H9 (cell line): ENCODE results near the gene KIF26A. TPM values are rescaled to one million over a fixed set of nuclear protein-coding genes. Genes with fewer than 3 reads are reported as not detected.

ENCODE experiments used
- DNase-seq: peaks from one replicate; pipeline ENCODE4 v3.0.0-alpha.2; 2017
- H2AFZ ChIP-seq: one replicate; pipeline ENCODE4 v1.6.1; 2013; ENCODE audit warnings: mild to moderate bottlenecking, low read length, control low read depth, moderate library complexity
- H2AK5ac ChIP-seq: 2 replicates; pipeline ENCODE4 v1.6.1; 2013; ENCODE audit warnings: low read length, control low read depth, mixed read lengths; ENCODE audit not compliant: insufficient read length
- H2BK120ac ChIP-seq: one replicate; pipeline ENCODE4 v1.6.1; 2013; ENCODE audit warnings: low read depth, mild to moderate bottlenecking, low read length, control low read depth, inconsistent platforms; ENCODE audit not compliant: poor library complexity, severe bottlenecking
- H2BK12ac ChIP-seq: 2 replicates; pipeline ENCODE4 v1.6.1; 2013; ENCODE audit warnings: low read length, control low read depth, mixed read lengths, low read depth; ENCODE audit not compliant: insufficient read length
- H2BK15ac ChIP-seq: 2 replicates; pipeline ENCODE4 v1.6.1; 2013; ENCODE audit warnings: low read depth, low read length, control low read depth
- H2BK20ac ChIP-seq: one replicate; pipeline ENCODE4 v1.6.1; 2013; ENCODE audit warnings: low read depth, mild to moderate bottlenecking, low read length, control low read depth, inconsistent platforms; ENCODE audit not compliant: poor library complexity, severe bottlenecking
- H2BK5ac ChIP-seq: 2 replicates; pipeline ENCODE4 v1.6.1; 2013; ENCODE audit warnings: low read length, control low read depth, mixed read lengths; ENCODE audit not compliant: insufficient read length
- H3K14ac ChIP-seq: 2 replicates; pipeline ENCODE4 v1.6.1; 2013; ENCODE audit warnings: low read length, control low read depth; ENCODE audit not compliant: insufficient read depth
- H3K18ac ChIP-seq: 2 replicates; pipeline ENCODE4 v1.6.1; 2013; ENCODE audit warnings: low read depth, mild to moderate bottlenecking, mixed read lengths, low read length, control low read depth; ENCODE audit not compliant: insufficient read length
- H3K23ac ChIP-seq: 2 replicates; pipeline ENCODE4 v1.6.1; 2013; ENCODE audit warnings: low read length, control low read depth, mixed read lengths, low read depth; ENCODE audit not compliant: insufficient read length
- H3K23me2 ChIP-seq: 2 replicates; pipeline ENCODE4 v1.6.1; 2013; ENCODE audit warnings: low read depth, mild to moderate bottlenecking, mixed read lengths, low read length, control low read depth; ENCODE audit not compliant: insufficient read length, poor library complexity, severe bottlenecking
- H3K27ac ChIP-seq: 2 replicates; pipeline ENCODE4 v1.5.1; 2013; ENCODE audit warnings: low read length, control low read depth, mixed read lengths, low read depth; ENCODE audit not compliant: insufficient read length
- H3K27me3 ChIP-seq: 2 replicates; pipeline ENCODE4 v1.6.1; 2013; ENCODE audit warnings: low read length, control low read depth, inconsistent platforms; ENCODE audit not compliant: insufficient read depth
- H3K4ac ChIP-seq: 2 replicates; pipeline ENCODE4 v1.6.1; 2013; ENCODE audit warnings: low read depth, mild to moderate bottlenecking, control low read depth, inconsistent platforms, low read length, moderate library complexity
- H3K4me1 ChIP-seq: 2 replicates; pipeline ENCODE4 v1.6.1; 2013; ENCODE audit warnings: low read length, control low read depth, inconsistent platforms; ENCODE audit not compliant: insufficient read depth
- H3K4me2 ChIP-seq: 2 replicates; pipeline ENCODE4 v1.6.1; 2013; ENCODE audit warnings: low read length, control low read depth, mixed read lengths; ENCODE audit not compliant: insufficient read length, insufficient read depth
- H3K56ac ChIP-seq: 2 replicates; pipeline ENCODE4 v1.6.1; 2013; ENCODE audit warnings: low read depth, mild to moderate bottlenecking, mixed read lengths, low read length, control low read depth; ENCODE audit not compliant: insufficient read length
- H3K79me1 ChIP-seq: 2 replicates; pipeline ENCODE4 v1.6.1; 2013; ENCODE audit warnings: low read depth, mild to moderate bottlenecking, moderate library complexity, low read length, control low read depth, inconsistent platforms; ENCODE audit not compliant: insufficient read depth, poor library complexity, severe bottlenecking
- H3K79me2 ChIP-seq: 2 replicates; pipeline ENCODE4 v1.6.1; 2013; ENCODE audit warnings: low read length, control low read depth, inconsistent platforms; ENCODE audit not compliant: insufficient read depth
- H3K9ac ChIP-seq: 2 replicates; pipeline ENCODE4 v1.6.1; 2013; ENCODE audit warnings: low read length, control low read depth, mixed read lengths; ENCODE audit not compliant: insufficient read length; ENCODE audit errors: extremely low read depth
- H3K9me3 ChIP-seq: one replicate; pipeline ENCODE4 v1.6.1; 2013; ENCODE audit warnings: low read depth, low read length, inconsistent platforms; ENCODE audit not compliant: control insufficient read depth
- H3T11ph ChIP-seq: one replicate; pipeline ENCODE4 v1.6.1; 2013; ENCODE audit warnings: mild to moderate bottlenecking, low read length, control low read depth, inconsistent platforms
- H4K20me1 ChIP-seq: one replicate; pipeline ENCODE4 v1.6.1; 2013; ENCODE audit not compliant: control insufficient read depth, insufficient read length, insufficient read depth
- H4K5ac ChIP-seq: 2 replicates; pipeline ENCODE4 v1.6.1; 2013; ENCODE audit warnings: low read depth, mild to moderate bottlenecking, mixed read lengths, low read length, control low read depth; ENCODE audit not compliant: insufficient read length
- H4K8ac ChIP-seq: replicated peaks from 2 replicates; pipeline ENCODE4 v1.6.1; 2013; ENCODE audit warnings: low read length, control low read depth, mixed read lengths, low read depth; ENCODE audit not compliant: insufficient read length
- H4K91ac ChIP-seq: 2 replicates; pipeline ENCODE4 v1.6.1; 2013; ENCODE audit warnings: low read depth, mild to moderate bottlenecking, moderate library complexity, mixed read lengths, low read length, control low read depth; ENCODE audit not compliant: insufficient read length
- H3K27ac Mint-ChIP-seq, 3 experiments: 2 replicates in 2 of 3; 3 replicates in 1 of 3; pipeline ENCODE4 v1.8.0; 2020 to 2021; ENCODE audit warnings: mixed read lengths in 3 of 3, mild to moderate bottlenecking in 1 of 3, moderate library complexity in 1 of 3
- H3K27me3 Mint-ChIP-seq: 2 replicates; pipeline ENCODE4 v1.8.0; 2021; ENCODE audit warnings: low read depth, mild to moderate bottlenecking, moderate library complexity, mixed read lengths
- H3K36me3 Mint-ChIP-seq, 3 experiments: 2 replicates in 2 of 3; 3 replicates in 1 of 3; pipeline ENCODE4 v1.8.0; 2020 to 2021; ENCODE audit warnings: low read depth in 3 of 3, mixed read lengths in 3 of 3; ENCODE audit not compliant: insufficient read depth in 1 of 3
- H3K4me1 Mint-ChIP-seq, 2 experiments: 2 replicates each; pipeline ENCODE4 v1.8.0; 2020; ENCODE audit warnings: mixed read lengths in 2 of 2
- H3K4me3 Mint-ChIP-seq, 2 experiments: 2 replicates in 1 of 2; 3 replicates in 1 of 2; pipeline ENCODE4 v1.8.0; 2020 to 2021; ENCODE audit warnings: mild to moderate bottlenecking in 2 of 2, mixed read lengths in 2 of 2, moderate library complexity in 1 of 2
- H3K9me3 Mint-ChIP-seq, 2 experiments: 2 replicates in 1 of 2; 3 replicates in 1 of 2; pipeline ENCODE4 v1.8.0; 2020; ENCODE audit warnings: mild to moderate bottlenecking in 2 of 2, mixed read lengths in 2 of 2, moderate library complexity in 1 of 2
- CTCF ChIP-seq: fragments of 200-600 bp; sonication (generic); conservative IDR thresholded peaks from 3 replicates; pipeline ENCODE4 v1.8.0; 2021; ENCODE audit warnings: antibody characterized with exemption, mild to moderate bottlenecking
- WGBS: extraction: QIAGEN DNeasy Blood & Tissue Kit; methylation state at CpG from one replicate; pipeline ENCODE4 v1.1.7; 2013; ENCODE audit warnings: missing lambda C conversion rate, low lambda C conversion rate, mixed read lengths; ENCODE audit not compliant: insufficient read length; ENCODE audit errors: extremely low coverage; 5-methylcytosine and 5-hydroxymethylcytosine counted together
- total RNA-seq: library from RNA; stranded (reverse); gene quantifications from 2 replicates; pipeline ENCODE4 v1.2.1, GENCODE V29; 2021

KIF26A gene
- total RNA-seq, 1 experiment from 2014 or later: 44.2 TPM

GRCh38 chr14:104211741-104212140 lies 73.4 kb downstream of the KIF26A start:
- Histone ChIP-seq H3K4me2 (no peak overlapping the region), H4K91ac (no peak overlapping the region), H2BK120ac (no peak overlapping the region), H2AK5ac (no peak overlapping the region), H3K4ac (no peak overlapping the region), H3K23me2 (no peaks in the 10 kb centered on the region), H3T11ph (no peak overlapping the region), H4K8ac (no peak overlapping the region), H3K23ac (no peak overlapping the region), H4K20me1 (no peaks in the 10 kb centered on the region), H3K9me3 (no peaks in the 10 kb centered on the region), H3K79me2 (no peaks in the 10 kb centered on the region), H3K56ac (no peak overlapping the region), H3K9ac (no peak overlapping the region), H2AFZ (no peak overlapping the region), H3K79me1 (no peaks in the 10 kb centered on the region), H3K27ac (no peak overlapping the region), H2BK5ac (no peak overlapping the region), H3K18ac (no peak overlapping the region), H3K4me1 (no peaks in the 10 kb centered on the region), H4K5ac (no peak overlapping the region), H2BK12ac (no peak overlapping the region), H3K14ac (no peak overlapping the region), H3K27me3 (no peaks in the 10 kb centered on the region), H2BK20ac (no peak overlapping the region), H2BK15ac (no peak overlapping the region)
- H3K4me3 Mint-ChIP-seq: no peak overlapping the region
- no peak for DNase-seq
- H3K9me3 Mint-ChIP-seq: no peaks in the 10 kb centered on the region; a peak in 2 of 5 replicates
- WGBS: no CpG with 5 or more reads among the region's 9 CpGs
- no peaks in the 10 kb centered on the region for H3K36me3 Mint-ChIP-seq
- 0 out of 4 replicates have a peak, but pooled peaks cover 0 to 2% of the 10 kb centered on the region in 2 experiments for H3K4me1 Mint-ChIP-seq
- H3K27me3 Mint-ChIP-seq: peaks cover 2% of the 10 kb centered on the region
- no peak for TF ChIP-seq CTCF
- H3K27ac Mint-ChIP-seq: peak overlapping the region in 1 of 3 experiments; percentile 49; a peak in 1 of 7 replicates
